Spleen (tissue), 11 donors: ENCODE measurements around the gene MAP1LC3B. TPM values are rescaled to one million over a fixed set of nuclear protein-coding genes. Genes with fewer than 3 reads are reported as not detected.
A peak's percentile ranks its signal among the peaks of the same experiment; 100 is the strongest.

ENCODE experiments used
- DNase-seq: peaks from one replicate; pipeline ENCODE4 v3.0.0-alpha.2; 2020
- H3K27ac ChIP-seq, 8 donors: fragments of 200-600 bp; sonication (generic) in 7 of 8; 1 replicate in 4 of 8; 2 replicates in 4 of 8; pipeline versions ENCODE4 v1.5.0 to v1.8.0; 2016 to 2021; ENCODE audit warnings: inconsistent platforms in 4 of 8, mild to moderate bottlenecking in 4 of 8, moderate library complexity in 1 of 8
- H3K27me3 ChIP-seq, 7 donors: fragments of 200-600 bp; sonication (generic) in 6 of 7; replicated peaks in 1 of 7; 1 replicate in 4 of 7; 2 replicates in 3 of 7; pipeline versions ENCODE4 v1.5.0 to v1.8.0; 2016 to 2021; ENCODE audit warnings: inconsistent platforms in 3 of 7, mild to moderate bottlenecking in 1 of 7
- H3K36me3 ChIP-seq, 6 donors: fragments of 200-600 bp; sonication (generic) in 5 of 6; 1 replicate in 4 of 6; 2 replicates in 2 of 6; pipeline versions ENCODE4 v1.5.0 to v1.8.0; 2016 to 2021; ENCODE audit warnings: inconsistent platforms in 2 of 6
- H3K4me1 ChIP-seq, 6 donors: fragments of 200-600 bp; sonication (generic) in 5 of 6; 1 replicate in 3 of 6; 2 replicates in 3 of 6; pipeline versions ENCODE4 v1.5.0 to v1.8.0; 2016 to 2021; ENCODE audit warnings: inconsistent platforms in 3 of 6
- H3K4me3 ChIP-seq, 8 donors: fragments of 200-600 bp; sonication (generic) in 7 of 8; 1 replicate in 4 of 8; 2 replicates in 4 of 8; pipeline versions ENCODE4 v1.5.0 to v1.8.0; 2016 to 2021; ENCODE audit warnings: inconsistent platforms in 4 of 8, mild to moderate bottlenecking in 4 of 8, moderate library complexity in 2 of 8
- H3K9me3 ChIP-seq, 8 donors: fragments of 200-600 bp; sonication (generic) in 7 of 8; 1 replicate in 4 of 8; 2 replicates in 4 of 8; pipeline versions ENCODE4 v1.5.0 to v1.8.0; 2016 to 2021; ENCODE audit warnings: inconsistent platforms in 4 of 8
- CTCF ChIP-seq, 11 experiments: fragments of 200-600 bp in 7 of 11; fragments of 450-650 bp in 4 of 11; sonication (generic) in 4 of 11; IDR thresholded peaks in 8 of 11; conservative IDR thresholded peaks in 3 of 11; 1 replicate in 7 of 11; 2 replicates in 4 of 11; pipeline versions ENCODE4 v1.4.0 to v1.8.0; 2016 to 2021; ENCODE audit warnings: antibody characterized with exemption in 11 of 11, inconsistent platforms in 4 of 11, mild to moderate bottlenecking in 1 of 11
- POLR2A ChIP-seq, 3 donors: fragments of 450-650 bp; IDR thresholded peaks; one replicate each; pipeline ENCODE4 v1.5.1; 2017; ENCODE audit warnings: antibody characterized with exemption in 3 of 3, mild to moderate bottlenecking in 1 of 3
- POLR2AphosphoS5 ChIP-seq, 3 donors: sonication (generic); formaldehyde crosslinking; IDR thresholded peaks; one replicate each; pipeline ENCODE4 v1.5.1; 2017; ENCODE audit warnings: antibody characterized with exemption in 3 of 3
- WGBS, 5 donors: extraction: QIAGEN DNeasy Blood & Tissue Kit in 3 of 5; methylation state at CpG; one replicate each; pipeline versions ENCODE4 v1.1.5 to v1.1.7; 2013 to 2018; 5-methylcytosine and 5-hydroxymethylcytosine counted together
- intact Hi-C: fragments of 100-400 bp; cut with DNase I; formaldehyde crosslinking; loops from one replicate; pipeline ENCODE4 v1.15.0; 2023; ENCODE audit warnings: low total_unique reads
- polyA plus RNA-seq, 3 donors: library from polyadenylated mRNA; stranded (reverse); fragments of 200-250 nt; gene quantifications; one replicate each; pipeline ENCODE4 v1.2.1, GENCODE V29; 2013
- total RNA-seq, 7 donors: library from RNA; depleted of rRNA in 3 of 7; stranded (reverse); fragments of >200 nt in 3 of 7; fragmentation: NEBNext Ultra II Directional in 4 of 7; extraction: Animal tissue kit (Norgen Biotek cat#: 25700) in 4 of 7; gene quantifications; one replicate each; pipeline versions ENCODE4 v1.1.0 to v1.2.1, GENCODE V29; 2016 to 2021
- donor health status: healthy with polysubstance abuse.
- donor health status: DM: no; HTN: no; CAD: no; lungs with moderate emphysema.
- donor health status: DM: no; HTN: no; CAD: no.
- donor health status: Bipolar disorder and iron deficiency.
- donor health status: healthy.
- donor health status: DM: no; HTN: no; CAD: no.
- donor health status: DM: yes; HTN: yes; CAD: no.

MAP1LC3B gene
- total and polyA plus RNA-seq, 10 donors, result 32.3 to 71.4 (median 54.9) TPM

GRCh38 chr16:87343753-87344050 lies 48.4 kb upstream of the MAP1LC3B start:
- 92 to 95% (median 93%) methylated on average over 11 of the region's 11 CpGs for WGBS, 5 donors
- H3K27ac ChIP-seq, result no peak overlapping the region
- no peaks in the 10 kb centered on the region for H3K27me3 ChIP-seq
- no peak for TF ChIP-seq CTCF (IDR thresholded peaks at IDR 0.05 in 8 of 11, conservative IDR thresholded peaks at IDR 0.05 in 3 of 11)
- no peaks in the 10 kb centered on the region for H3K9me3 ChIP-seq
- intact Hi-C loops, result no loop called here
- no peak for DNase-seq
- no peak overlapping the region for H3K4me3 ChIP-seq
- H3K4me1 ChIP-seq, result peaks cover 5 to 26% (median 18%) of the 10 kb centered on the region in 6 donors
- H3K36me3 ChIP-seq, result peaks cover 3 to 81% (median 41%) of the 10 kb centered on the region in 6 donors

GRCh38 chr16:87344165-87344930 lies 47.8 kb upstream of the MAP1LC3B start:
- Histone ChIP-seq H3K9me3 (no peaks in the 10 kb centered on the region), H3K4me3 (peak overlapping the region in 1 of 8 donors; percentile 18), H3K36me3 (peaks cover 3 to 81% (median 35%) of the 10 kb centered on the region in 6 donors), H3K4me1 (peaks cover 5 to 26% (median 18%) of the 10 kb centered on the region in 6 donors), H3K27me3 (no peaks in the 10 kb centered on the region), H3K27ac (peak overlapping the region in 4 of 8 donors; percentile 41 to 65 (median 45))
- DNase-seq, result no peak
- 88 to 94% (median 89%) methylated on average over 29 to 34 of the region's 34 CpGs for WGBS, 5 donors
- TF ChIP-seq POLR2AphosphoS5 (IDR thresholded peaks at IDR 0.05), result no peak
- no peak for TF ChIP-seq POLR2A (IDR thresholded peaks at IDR 0.05)
- TF ChIP-seq CTCF (IDR thresholded peaks at IDR 0.05 in 8 of 11, conservative IDR thresholded peaks at IDR 0.05 in 3 of 11), result no peak
- intact Hi-C loops, result no loop called here

GRCh38 chr16:87344931-87345631 lies 47.1 kb upstream of the MAP1LC3B start:
- Histone ChIP-seq H3K9me3 (no peaks in the 10 kb centered on the region), H3K4me1 (peaks cover 5 to 26% (median 18%) of the 10 kb centered on the region in 6 donors), H3K36me3 (peaks cover 3 to 75% (median 31%) of the 10 kb centered on the region in 6 donors), H3K27me3 (no peaks in the 10 kb centered on the region), H3K4me3 (peak overlapping the region in 1 of 8 donors; percentile 18), H3K27ac (peak overlapping the region in 4 of 8 donors; percentile 44 to 65 (median 46))
- intact Hi-C loops, result no loop called here
- WGBS, 5 donors, result 49 to 68% (median 64%) methylated on average over 10 to 17 of the region's 17 CpGs
- DNase-seq, result no peak
- TF ChIP-seq POLR2AphosphoS5 (IDR thresholded peaks at IDR 0.05) (no peak), POLR2A (IDR thresholded peaks at IDR 0.05) (no peak), CTCF (IDR thresholded peaks at IDR 0.05 in 8 of 11, conservative IDR thresholded peaks at IDR 0.05 in 3 of 11) (no peak)
